NCI-H2196 (cell line): ENCODE measurements around the gene TREM1.
A peak's percentile ranks its signal among the peaks of the same experiment; 100 is the strongest.
"Not testable (repeated sequence)": the region's sequence is repeated elsewhere in the genome, so short reads cannot be mapped to it uniquely, and the experiment has no call there.

ENCODE experiments used
- DNase-seq: peaks from one replicate; lab custom pipeline; 2025; ENCODE audit not compliant: unreplicated experiment; lab: John Stamatoyannopoulos, UW

Gene TREM1

DNA sequence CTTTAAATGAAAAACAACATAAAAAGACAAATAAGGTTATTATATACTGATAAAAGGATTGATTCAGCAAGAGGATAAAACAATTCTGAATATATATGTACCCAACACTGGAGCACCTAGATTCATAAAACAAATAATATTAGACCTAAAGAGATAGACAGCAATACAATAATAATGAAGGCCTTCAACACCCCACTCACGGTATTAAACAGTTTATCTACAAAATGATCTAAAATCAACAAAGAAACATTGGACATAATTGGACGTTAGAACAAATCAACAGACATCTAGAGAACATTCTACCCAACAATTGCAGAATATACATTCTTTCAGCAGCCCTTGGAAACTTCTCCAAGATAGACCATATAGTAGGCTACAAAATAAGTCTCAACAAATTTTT is 24.1 kb downstream of the TREM1 start:
- no peak for DNase-seq

DNA sequence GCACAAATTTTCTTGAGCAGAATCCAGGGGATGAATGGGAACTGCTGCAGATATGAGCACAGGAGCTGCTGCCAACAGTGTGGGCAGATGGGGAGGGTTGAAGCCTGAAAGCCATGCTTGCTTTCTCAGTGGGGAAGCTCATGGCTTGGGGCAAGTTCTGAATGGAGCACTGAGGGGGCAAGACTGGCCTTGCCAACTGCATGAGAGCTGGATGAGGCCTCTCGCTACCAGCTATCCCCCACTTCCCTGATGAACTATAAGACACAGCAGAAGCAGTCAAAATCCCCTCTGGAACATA is 28.3 kb downstream of the TREM1 start:
- DNase-seq = no peak

GRCh38 chr6:41257369-41258195 is 28.9 kb downstream of the TREM1 start:
- peak; percentile 19 for DNase-seq

DNA sequence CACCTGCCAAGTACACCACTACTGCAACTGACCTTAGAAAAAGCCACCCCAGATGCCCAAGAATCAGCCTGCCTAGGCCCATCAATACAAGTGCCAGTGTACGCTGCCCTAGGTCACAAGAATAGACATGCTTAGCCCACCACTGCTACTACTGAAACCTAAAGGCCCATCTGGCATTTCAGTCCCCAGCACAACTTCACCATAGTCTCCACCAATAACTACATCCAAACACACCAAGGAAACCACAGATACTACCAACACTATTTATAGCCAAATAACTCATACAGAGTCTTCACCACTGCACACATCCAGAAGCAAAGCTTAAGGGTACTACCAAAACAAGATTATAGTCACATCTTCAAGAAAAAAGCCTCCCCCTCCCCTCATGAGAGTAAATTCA is 30.1 kb downstream of the TREM1 start:
- DNase-seq = no peak

GRCh38 chr6:41255638-41256246 is 30.7 kb downstream of the TREM1 start:
- DNase-seq = no peak

- DNase-seq = no peak
Observed at GRCh38 chr6:41255110-41255509, 31.4 kb downstream of the TREM1 start.

GRCh38 chr6:41252401-41253169 is 33.9 kb downstream of the TREM1 start:
- no peak for DNase-seq

DNA sequence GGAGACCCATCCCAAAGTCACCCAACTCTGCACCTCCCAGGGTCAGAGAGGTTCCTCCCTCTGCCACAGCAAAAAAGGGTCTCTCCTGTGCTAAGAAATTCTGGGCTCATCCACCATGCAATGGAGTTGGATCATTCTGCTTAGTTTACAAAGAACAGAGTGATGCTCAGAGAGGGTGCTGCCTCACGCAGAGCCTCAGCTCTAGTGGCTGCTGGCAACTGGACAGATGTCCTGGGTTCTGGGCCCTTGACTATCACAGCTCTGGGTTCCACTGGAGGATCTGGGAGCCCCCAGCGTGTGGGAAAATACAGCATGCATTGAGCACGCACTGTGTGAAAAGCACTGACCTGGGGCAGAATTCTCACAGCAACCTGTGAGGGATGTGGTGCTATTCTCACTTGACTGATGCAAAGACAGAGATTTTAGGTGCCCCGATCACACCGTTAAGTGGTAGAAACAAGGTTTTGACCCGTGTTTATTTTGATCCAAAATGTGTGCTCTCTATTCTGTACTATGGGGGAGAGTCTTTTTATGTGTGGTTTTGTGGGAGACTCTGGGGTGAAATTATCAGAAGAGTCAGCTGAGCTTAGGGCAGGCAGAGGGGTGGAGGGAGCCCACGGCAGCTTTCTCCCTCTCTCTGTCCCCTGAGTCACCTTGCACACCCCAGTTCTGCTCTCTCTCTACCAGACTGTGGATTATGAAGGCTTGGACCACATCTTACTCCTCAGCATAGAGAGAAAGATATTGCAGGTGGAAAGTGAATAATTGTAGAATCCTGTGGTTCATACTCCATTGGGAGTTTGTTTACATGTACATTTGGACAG is 38.4 kb downstream of the TREM1 start:
- no peak for DNase-seq

GRCh38 chr6:41247288-41247865 is 39.1 kb downstream of the TREM1 start:
- no peak for DNase-seq

GRCh38 chr6:41246529-41246928 is 40.0 kb downstream of the TREM1 start:
- DNase-seq = not testable (repeated sequence)

DNA sequence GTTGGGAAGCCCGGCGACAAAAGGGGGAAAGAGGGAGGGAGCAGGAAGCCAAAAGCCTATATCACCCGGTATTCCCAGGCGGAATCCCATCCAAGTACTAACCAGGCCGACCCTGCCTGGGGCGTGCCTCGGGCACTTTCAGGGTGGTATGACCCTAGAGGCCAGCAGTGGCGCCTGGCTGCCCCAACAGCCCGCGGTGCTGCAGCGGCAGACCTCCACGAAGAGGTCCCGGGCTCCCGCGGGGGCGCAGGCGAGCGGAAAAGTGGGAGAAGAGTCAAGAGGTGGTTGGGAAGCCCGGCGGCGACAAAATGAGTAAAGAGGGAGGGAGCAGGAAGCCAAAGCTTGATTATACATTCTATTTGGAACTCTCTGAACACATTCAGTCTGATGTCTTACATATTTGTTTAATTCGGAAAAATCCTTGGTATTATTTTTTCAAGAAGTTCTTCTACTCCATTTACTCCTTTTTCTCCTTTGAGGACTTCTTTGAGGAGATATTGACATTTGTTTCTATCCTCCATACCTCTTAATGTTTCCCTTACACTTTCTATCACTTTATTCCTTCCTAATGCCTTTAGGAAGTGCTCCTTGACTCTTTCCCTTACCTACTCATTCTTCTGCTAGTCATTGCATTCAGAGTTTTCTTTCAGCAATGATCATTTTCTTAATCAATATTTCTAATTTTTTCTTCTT is 46.9 kb downstream of the TREM1 start:
- no peak for DNase-seq

DNA sequence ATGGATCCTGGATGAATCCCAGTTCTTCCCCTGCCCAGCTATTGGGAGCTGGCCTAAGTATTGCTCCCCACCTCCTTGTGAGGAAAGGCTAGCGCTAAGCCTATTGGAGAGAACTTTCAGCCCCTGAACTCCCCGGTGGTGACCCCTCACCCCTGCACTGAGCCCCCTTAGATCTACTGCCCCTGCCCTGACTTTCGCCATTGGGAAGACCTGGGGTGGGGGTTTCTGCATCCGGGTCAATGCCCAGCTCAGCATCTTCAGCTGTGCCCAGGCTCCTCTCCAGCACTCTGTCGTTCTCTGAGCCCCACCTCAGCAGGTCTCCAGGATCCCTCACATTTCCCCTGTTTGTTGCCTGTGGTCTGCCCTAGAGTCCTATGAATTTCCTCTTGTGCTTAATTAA is 49.4 kb downstream of the TREM1 start:
- no peak for DNase-seq

DNA sequence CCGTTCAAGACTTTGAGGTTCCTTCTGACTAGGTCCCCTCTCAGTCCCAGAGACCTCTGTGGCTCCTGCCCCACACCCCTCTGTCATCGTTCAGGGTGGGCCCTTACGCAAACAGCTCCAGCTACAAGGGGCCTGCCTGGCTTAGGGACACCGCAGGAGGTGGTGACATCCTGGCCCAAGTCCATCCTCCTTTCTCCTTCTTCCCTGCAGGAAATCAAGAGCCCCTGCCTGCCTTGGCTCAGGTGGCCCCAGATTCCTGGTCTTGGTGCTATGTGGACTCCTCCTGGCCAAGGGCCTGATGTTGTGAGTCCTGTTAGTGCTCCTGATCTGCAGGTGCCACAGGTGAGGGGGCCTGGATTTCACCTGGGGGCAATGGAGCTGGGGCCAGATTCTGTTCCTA is 50.2 kb downstream of the TREM1 start:
- DNase-seq = no peak

DNA sequence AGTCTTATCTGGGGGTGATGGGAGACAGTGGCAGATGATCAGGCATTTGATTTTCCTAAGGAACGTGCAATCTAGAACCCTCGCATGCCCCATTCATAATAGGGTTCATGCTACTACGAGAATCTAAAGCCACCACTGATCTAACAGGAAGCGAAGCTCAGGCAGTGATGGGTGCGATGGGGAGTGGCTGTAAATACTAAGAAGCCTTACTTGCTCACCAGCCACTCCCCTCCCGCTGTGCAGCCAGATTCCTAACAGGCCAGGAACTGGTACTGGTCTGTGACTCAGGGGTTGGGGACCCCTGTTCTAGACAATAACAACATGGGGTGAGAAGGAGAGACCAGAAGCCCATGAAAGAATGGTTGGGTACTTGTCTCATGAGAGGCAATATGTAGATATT is 53.8 kb downstream of the TREM1 start:
- DNase-seq = no peak

DNA sequence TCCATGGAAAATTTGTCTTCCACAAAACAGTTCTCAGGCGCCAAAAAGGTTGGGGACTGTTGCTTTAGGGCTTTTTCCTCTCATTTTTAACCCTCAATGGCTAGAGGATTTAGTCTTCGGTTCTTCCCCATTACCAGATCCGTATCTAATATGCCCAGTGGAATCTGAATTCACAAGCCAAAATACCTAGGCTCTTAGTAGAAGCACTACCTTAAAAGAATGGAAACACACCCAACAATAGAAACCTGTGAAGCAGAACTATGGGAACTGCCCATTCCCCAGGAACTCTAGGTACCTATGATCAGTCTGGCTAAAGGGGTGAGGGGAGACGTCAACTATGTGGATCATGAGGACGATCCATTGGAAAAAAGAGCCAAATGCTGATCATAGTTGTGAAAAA is 55.2 kb downstream of the TREM1 start:
- DNase-seq = no peak

DNA sequence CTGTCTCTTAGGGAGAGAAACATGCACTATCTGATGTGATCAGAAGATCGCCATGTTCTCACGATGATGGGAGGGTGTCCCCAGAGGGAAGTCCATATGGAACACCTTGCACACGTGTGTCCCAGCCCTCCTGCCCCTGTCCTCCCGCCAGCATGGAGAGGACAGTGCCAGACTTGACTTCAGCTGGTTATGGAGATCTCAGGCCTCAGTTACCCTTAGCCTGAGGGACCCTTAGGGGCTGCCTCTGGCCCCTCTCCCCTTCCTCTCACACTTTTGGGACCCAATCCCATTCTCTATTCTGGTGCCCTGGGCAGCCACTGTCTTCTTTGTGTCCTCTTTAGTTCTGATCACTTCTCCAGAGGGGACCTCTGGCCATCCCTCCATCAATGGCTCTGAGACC is 56.8 kb downstream of the TREM1 start:
- no peak for DNase-seq

DNA sequence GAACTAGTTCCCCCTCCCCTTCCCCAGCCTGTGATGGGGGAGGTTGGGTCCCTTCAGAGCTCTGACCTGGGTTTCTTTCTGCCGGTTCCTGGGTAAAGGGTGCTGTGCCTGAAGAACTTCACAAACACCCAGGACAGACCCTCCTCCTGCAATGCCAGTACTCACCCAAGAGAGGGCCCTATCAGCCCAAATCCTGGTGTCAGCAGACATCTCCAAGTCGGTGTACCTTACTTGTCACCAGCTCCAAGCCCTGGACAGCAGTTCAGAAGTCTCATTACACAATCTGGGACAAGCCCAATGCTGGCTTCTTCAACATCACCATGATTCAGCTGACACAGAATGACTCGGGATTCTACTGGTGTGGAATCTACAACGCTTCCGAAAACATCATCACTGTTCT is 57.9 kb downstream of the TREM1 start:
- DNase-seq = no peak

- no peak for DNase-seq
Observed at GRCh38 chr6:41228096-41228495, 58.4 kb downstream of the TREM1 start, which contains the start of gene TREML4. Gene TREML4, plus strand, starts transcription at chr6:41228349. Its CDS starts 79 bp downstream, at chr6:41228428.

DNA sequence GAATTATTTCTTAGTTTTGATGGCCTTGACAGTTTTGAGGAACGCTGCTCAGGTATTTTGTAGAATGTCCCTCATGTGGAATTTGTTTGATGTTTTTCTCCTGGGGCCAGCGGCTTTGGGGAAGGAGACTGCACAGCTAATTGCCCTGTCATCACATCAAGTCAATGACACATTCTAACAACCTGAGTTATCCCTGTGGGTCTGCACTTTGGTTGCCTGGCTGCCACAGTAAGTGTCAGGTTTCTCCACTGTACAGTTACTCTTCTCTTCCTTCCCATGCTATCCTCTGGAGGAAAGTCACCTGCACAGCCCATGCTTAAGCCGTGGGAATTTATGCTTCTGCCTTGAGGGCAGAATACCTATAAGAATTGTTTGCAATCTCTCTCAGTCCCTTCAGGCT is 59.7 kb downstream of the TREM1 start:
- DNase-seq = no peak

DNA sequence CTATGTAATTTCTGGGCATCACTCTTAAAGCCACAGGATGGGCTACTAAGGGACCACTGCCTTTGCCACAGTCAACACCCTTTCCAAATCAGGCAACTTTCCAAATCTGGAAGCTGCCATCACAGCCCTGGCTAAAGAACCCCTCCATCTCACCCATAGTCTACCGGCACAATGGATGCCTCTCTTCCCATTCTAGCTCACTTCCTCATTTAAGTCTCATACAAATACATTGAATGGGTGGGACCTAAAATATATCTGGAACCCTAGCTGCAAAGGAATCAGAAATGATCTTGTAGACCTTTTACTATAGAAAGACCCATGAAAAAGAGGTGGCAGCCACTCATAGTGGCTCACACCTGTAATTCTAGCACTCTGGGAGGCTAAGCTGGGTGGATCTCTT is 61.7 kb downstream of the TREM1 start:
- DNase-seq = no peak
